ENCODE data around the gene AGAP2. TPM values are rescaled to one million over a fixed set of nuclear protein-coding genes. Genes with fewer than 3 reads are reported as not detected.
A peak's percentile ranks its signal among the peaks of the same experiment; 100 is the strongest.

Gene AGAP2
- total and polyA plus RNA-seq, 2 of the 13 experiments (the other 11 are each of a cell fraction or from before 2014, with no cell fraction given): 0.38 to 0.45 TPM

- TF ChIP-seq SIX1 (CRISPR knock-in tag; IDR thresholded peaks at IDR 0.05; ENCODE audit: borderline replicate concordance) (no peak), ZBTB37 (CRISPR knock-in tag; IDR thresholded peaks at IDR 0.05) (no peak), SPEN (CRISPR knock-in tag; IDR thresholded peaks at IDR 0.05; ENCODE audit: low read depth) (peak; percentile 98), ZC3H4 (CRISPR knock-in tag; IDR thresholded peaks at IDR 0.05; ENCODE audit: borderline replicate concordance) (no peak), ZNF710 (CRISPR knock-in tag; IDR thresholded peaks at IDR 0.05; ENCODE audit: borderline replicate concordance) (peak; percentile 64), ZBTB7A (CRISPR knock-in tag; IDR thresholded peaks at IDR 0.05) (0 out of 2 replicates have a peak, but pooled peaks have one; percentile 39), ZBTB10 (CRISPR knock-in tag; IDR thresholded peaks at IDR 0.05; ENCODE audit: borderline replicate concordance) (no peak), SSRP1 (CRISPR knock-in tag; IDR thresholded peaks at IDR 0.05) (no peak), HOXA5 (CRISPR knock-in tag; IDR thresholded peaks at IDR 0.05) (peak; percentile 79; the same call in 1 of the 2 replicates), ISX (CRISPR knock-in tag; conservative IDR thresholded peaks at IDR 0.05) (no peak), FOXP4 (CRISPR knock-in tag; IDR thresholded peaks at IDR 0.05) (peak; percentile 73), SAP130 (CRISPR knock-in tag; IDR thresholded peaks at IDR 0.05; ENCODE audit: low read depth) (peak; percentile 98), GATAD2A (CRISPR knock-in tag; IDR thresholded peaks at IDR 0.05) (peak; percentile 87), BRCA1 (CRISPR knock-in tag; IDR thresholded peaks at IDR 0.05) (0 out of 2 replicates have a peak, but pooled peaks have one; percentile 21), SYNCRIP (IDR thresholded peaks at IDR 0.05; ENCODE audit: insufficient read depth, low read depth, low read length) (no peak), SNRNP70 (IDR thresholded peaks at IDR 0.05; ENCODE audit: low read depth, low read length) (no peak), KLF11 (CRISPR knock-in tag; IDR thresholded peaks at IDR 0.05) (peak; percentile 56; the same call in 1 of the 2 replicates), FOXJ3 (CRISPR knock-in tag; IDR thresholded peaks at IDR 0.05; ENCODE audit: borderline replicate concordance) (peak; percentile 81), ZNF256 (CRISPR knock-in tag; conservative IDR thresholded peaks at IDR 0.05) (0 out of 2 replicates have a peak, but pooled peaks have one; percentile 71), ELF3 (CRISPR knock-in tag; IDR thresholded peaks at IDR 0.05) (peak; percentile 43; the same call in 1 of the 2 replicates), CEBPB (IDR thresholded peaks at IDR 0.05; ENCODE audit: borderline replicate concordance, low read depth, low read length) (peak; percentile 93), ELF4 (CRISPR knock-in tag; IDR thresholded peaks at IDR 0.05; ENCODE audit: borderline replicate concordance) (peak; percentile 39; the same call in 1 of the 2 replicates)
Measured at GRCh38 chr12:57782608-57783465, 44.3 kb upstream of the AGAP2 start, which contains the start of gene TSFM (continued).
